ENCODE results near the gene IARS2. TPM values are rescaled to one million over a fixed set of nuclear protein-coding genes. Genes with fewer than 3 reads are reported as not detected.
A peak's percentile ranks its signal among the peaks of the same experiment; 100 is the strongest.
"Not testable (repeated sequence)": the region's sequence is repeated elsewhere in the genome, so short reads cannot be mapped to it uniquely, and the experiment has no call there.

IARS2 gene
- total RNA-seq, 2 experiments from 2014 or later, result 75.0 to 75.2 TPM

- no peaks in the 10 kb centered on the region for H3K27me3 Mint-ChIP-seq
- intact Hi-C loops (cut with micrococcal nuclease), result no loop called here
- ChIA-PET CTCF (no interaction called here), POLR2A (no interaction called here)
- no peak for TF ChIP-seq CTCF (IDR thresholded peaks at IDR 0.05)
- ATAC-seq, result no peak
- peak overlapping the region; percentile 75 for H3K27ac Mint-ChIP-seq
- H3K4me1 Mint-ChIP-seq (ENCODE audit: low read depth), result peaks cover 7% of the 10 kb centered on the region
- H3K9me3 Mint-ChIP-seq, result no peaks in the 10 kb centered on the region
- H3K4me3 Mint-ChIP-seq, result no peak overlapping the region
- H3K36me3 Mint-ChIP-seq (ENCODE audit: low read depth), result peaks cover 38% of the 10 kb centered on the region
- no peak for DNase-seq
Measured at GRCh38 chr1:220156620-220157146, 62.8 kb downstream of the IARS2 start.

GRCh38 chr1:220157738-220158137 is 63.8 kb downstream of the IARS2 start:
- peak overlapping the region; percentile 14 for H3K27ac Mint-ChIP-seq
- ChIA-PET CTCF (no interaction called here), POLR2A (no interaction called here)

GRCh38 chr1:220158530-220158929 is 64.6 kb downstream of the IARS2 start:
- H3K9me3 Mint-ChIP-seq; POLR2A ChIA-PET; H3K4me3 Mint-ChIP-seq; ATAC-seq; intact Hi-C loops (cut with micrococcal nuclease); H3K27me3 Mint-ChIP-seq; H3K27ac Mint-ChIP-seq; H3K4me1 Mint-ChIP-seq (ENCODE audit: low read depth); DNase-seq: not testable (repeated sequence)
- CTCF ChIA-PET, result interaction anchor here (0.7 kb wide), 1 partner anchor 45 kb away, joined by 3 read pairs; no protein-coding TSS in a partner anchor
- H3K36me3 Mint-ChIP-seq (ENCODE audit: low read depth), result peaks cover 33% of the 10 kb centered on the region

More at GRCh38 chr1:220157738-220158137, 63.8 kb downstream of the IARS2 start:
- DNase-seq (no peak), ATAC-seq (no peak)
- H3K27me3 Mint-ChIP-seq, result no peaks in the 10 kb centered on the region
- no peaks in the 10 kb centered on the region for H3K9me3 Mint-ChIP-seq
- TF ChIP-seq CTCF (IDR thresholded peaks at IDR 0.05), result no peak
- no peak overlapping the region for H3K4me3 Mint-ChIP-seq
- peaks cover 36% of the 10 kb centered on the region for H3K36me3 Mint-ChIP-seq (ENCODE audit: low read depth)
- intact Hi-C loops (cut with micrococcal nuclease), result no loop called here
- H3K4me1 Mint-ChIP-seq (ENCODE audit: low read depth), result peaks cover 7% of the 10 kb centered on the region

- H3K27ac Mint-ChIP-seq, result no peak overlapping the region
- H3K4me3 Mint-ChIP-seq, result no peak overlapping the region
- POLR2A ChIA-PET, result no interaction called here
- DNase-seq, result no peak
- H3K4me1 Mint-ChIP-seq (ENCODE audit: low read depth), result peaks cover 7% of the 10 kb centered on the region
- ATAC-seq, result no peak
- intact Hi-C loops (cut with micrococcal nuclease), result no loop called here
- no peaks in the 10 kb centered on the region for H3K9me3 Mint-ChIP-seq
- CTCF ChIA-PET, result no interaction called here
- TF ChIP-seq CTCF (IDR thresholded peaks at IDR 0.05), result no peak
- peaks cover 31% of the 10 kb centered on the region for H3K36me3 Mint-ChIP-seq (ENCODE audit: low read depth)
- H3K27me3 Mint-ChIP-seq, result no peaks in the 10 kb centered on the region
Measured at GRCh38 chr1:220159041-220159440, 65.1 kb downstream of the IARS2 start.

- ATAC-seq, result no peak
- Mint-ChIP-seq H3K27me3 (no peaks in the 10 kb centered on the region), H3K4me3 (no peak overlapping the region), H3K27ac (no peak overlapping the region), H3K4me1 (ENCODE audit: low read depth) (peaks cover 7% of the 10 kb centered on the region), H3K9me3 (no peaks in the 10 kb centered on the region), H3K36me3 (ENCODE audit: low read depth) (peaks cover 32% of the 10 kb centered on the region)
- DNase-seq, result no peak
- ChIA-PET CTCF (no interaction called here), POLR2A (no interaction called here)
- no peak for TF ChIP-seq CTCF (IDR thresholded peaks at IDR 0.05)
- intact Hi-C loops (cut with micrococcal nuclease), result no loop called here
Measured at GRCh38 chr1:220160027-220160426, 66.1 kb downstream of the IARS2 start.

GRCh38 chr1:220164116-220164515 is 70.2 kb downstream of the IARS2 start:
- intact Hi-C loops (cut with micrococcal nuclease), result no loop called here
- CTCF ChIA-PET, result no interaction called here
- ATAC-seq (no peak), DNase-seq (no peak)
- H3K36me3 Mint-ChIP-seq (ENCODE audit: low read depth), result peaks cover 24% of the 10 kb centered on the region
- POLR2A ChIA-PET, result no interaction called here
- H3K27ac Mint-ChIP-seq, result no peak overlapping the region
- TF ChIP-seq CTCF (IDR thresholded peaks at IDR 0.05), result no peak
- H3K27me3 Mint-ChIP-seq, result no peaks in the 10 kb centered on the region
- H3K4me1 Mint-ChIP-seq (ENCODE audit: low read depth), result no peaks in the 10 kb centered on the region
- H3K4me3 Mint-ChIP-seq, result no peak overlapping the region
- H3K9me3 Mint-ChIP-seq, result no peaks in the 10 kb centered on the region

Measured in activated CD8-positive, alpha-beta T cell treated with anti-CD3 and anti-CD28 coated beads for 36 hours (primary cell).